Progenitor cell of endocrine pancreas (in vitro differentiated cells): ENCODE results near the gene MTG2. TPM values are rescaled to one million over a fixed set of nuclear protein-coding genes. Genes with fewer than 3 reads are reported as not detected.

Source experiments
- DNase-seq: peaks from one replicate; pipeline ENCODE4 v3.0.0; 2021; ENCODE audit warnings: low spot score; ENCODE audit not compliant: unreplicated experiment
- H3K27ac Mint-ChIP-seq: 2 replicates; pipeline ENCODE4 v1.8.0; 2021; ENCODE audit warnings: mild to moderate bottlenecking, moderate library complexity, mixed read lengths
- H3K27me3 Mint-ChIP-seq: 2 replicates; pipeline ENCODE4 v1.8.0; 2021; ENCODE audit warnings: mixed read lengths
- H3K36me3 Mint-ChIP-seq: 2 replicates; pipeline ENCODE4 v1.8.0; 2022; ENCODE audit warnings: mixed read lengths; ENCODE audit not compliant: insufficient read depth
- H3K4me1 Mint-ChIP-seq: 2 replicates; pipeline ENCODE4 v1.8.0; 2021; ENCODE audit warnings: low read depth, mixed read lengths
- H3K4me3 Mint-ChIP-seq: 2 replicates; pipeline ENCODE4 v1.8.0; 2021; ENCODE audit warnings: low read depth, mild to moderate bottlenecking, moderate library complexity, mixed read lengths
- H3K9me3 Mint-ChIP-seq: 2 replicates; pipeline ENCODE4 v1.8.0; 2021; ENCODE audit warnings: low read depth, mixed read lengths
- CTCF ChIP-seq: fragments of 200-600 bp; sonication (generic); IDR thresholded peaks from one replicate; pipeline ENCODE4 v1.5.0; 2021; ENCODE audit warnings: antibody characterized with exemption, mild to moderate bottlenecking; ENCODE audit not compliant: unreplicated experiment
- total RNA-seq: library from RNA; stranded (reverse); gene quantifications from 2 replicates; pipeline ENCODE4 v1.2.1, GENCODE V29; 2021

MTG2 gene
- total RNA-seq, 1 donor from 2014 or later = 31.6 TPM

- no peak for TF ChIP-seq CTCF
- Mint-ChIP-seq H3K36me3 (no peaks in the 10 kb centered on the region), H3K9me3 (no peaks in the 10 kb centered on the region), H3K4me3 (no peak overlapping the region), H3K27ac (no peak overlapping the region), H3K4me1 (no peaks in the 10 kb centered on the region), H3K27me3 (peaks cover 34% of the 10 kb centered on the region)
- DNase-seq = no peak
Observed at GRCh38 chr20:62227977-62228958, 45.4 kb downstream of the MTG2 start.

GRCh38 chr20:62228982-62229545, 46.2 kb downstream of the MTG2 start:
- H3K27ac Mint-ChIP-seq = no peak overlapping the region
- H3K27me3 Mint-ChIP-seq = peaks cover 32% of the 10 kb centered on the region
- DNase-seq = no peak
- no peaks in the 10 kb centered on the region for H3K36me3 Mint-ChIP-seq
- no peak for TF ChIP-seq CTCF
- no peaks in the 10 kb centered on the region for H3K4me1 Mint-ChIP-seq
- H3K9me3 Mint-ChIP-seq = no peaks in the 10 kb centered on the region
- H3K4me3 Mint-ChIP-seq = no peak overlapping the region

GRCh38 chr20:62229667-62230066, 46.8 kb downstream of the MTG2 start:
- H3K27me3 Mint-ChIP-seq = peaks cover 26% of the 10 kb centered on the region

GRCh38 chr20:62230276-62230675, 47.4 kb downstream of the MTG2 start:
- no peaks in the 10 kb centered on the region for H3K36me3 Mint-ChIP-seq
- H3K4me1 Mint-ChIP-seq = no peaks in the 10 kb centered on the region
- H3K4me3 Mint-ChIP-seq = no peak overlapping the region
- peaks cover 21% of the 10 kb centered on the region for H3K27me3 Mint-ChIP-seq
- no peaks in the 10 kb centered on the region for H3K9me3 Mint-ChIP-seq
- DNase-seq = no peak
- no peak overlapping the region for H3K27ac Mint-ChIP-seq
- TF ChIP-seq CTCF = no peak

More at GRCh38 chr20:62229667-62230066, 46.8 kb downstream of the MTG2 start:
- no peaks in the 10 kb centered on the region for H3K4me1 Mint-ChIP-seq
- H3K27ac Mint-ChIP-seq = no peak overlapping the region
- no peaks in the 10 kb centered on the region for H3K9me3 Mint-ChIP-seq
- no peak for TF ChIP-seq CTCF
- no peak for DNase-seq
- H3K4me3 Mint-ChIP-seq = no peak overlapping the region
- no peaks in the 10 kb centered on the region for H3K36me3 Mint-ChIP-seq

- H3K4me3 Mint-ChIP-seq = no peak overlapping the region
- H3K27ac Mint-ChIP-seq = no peak overlapping the region
- no peaks in the 10 kb centered on the region for H3K36me3 Mint-ChIP-seq
- no peaks in the 10 kb centered on the region for H3K4me1 Mint-ChIP-seq
- DNase-seq = no peak
- TF ChIP-seq CTCF = no peak
- peaks cover 17% of the 10 kb centered on the region for H3K27me3 Mint-ChIP-seq
- no peaks in the 10 kb centered on the region for H3K9me3 Mint-ChIP-seq
Observed at GRCh38 chr20:62230696-62231095, 47.9 kb downstream of the MTG2 start.
